ENCODE measurements around the gene SHOC2. TPM values are rescaled to one million over a fixed set of nuclear protein-coding genes. Genes with fewer than 3 reads are reported as not detected.

SHOC2 gene
- total and polyA plus RNA-seq, 9 of the 15 experiments (the other 6 are each of a cell fraction or from before 2014, with no cell fraction given) = 9.2 to 17.5 (median 14.9) TPM

DNA sequence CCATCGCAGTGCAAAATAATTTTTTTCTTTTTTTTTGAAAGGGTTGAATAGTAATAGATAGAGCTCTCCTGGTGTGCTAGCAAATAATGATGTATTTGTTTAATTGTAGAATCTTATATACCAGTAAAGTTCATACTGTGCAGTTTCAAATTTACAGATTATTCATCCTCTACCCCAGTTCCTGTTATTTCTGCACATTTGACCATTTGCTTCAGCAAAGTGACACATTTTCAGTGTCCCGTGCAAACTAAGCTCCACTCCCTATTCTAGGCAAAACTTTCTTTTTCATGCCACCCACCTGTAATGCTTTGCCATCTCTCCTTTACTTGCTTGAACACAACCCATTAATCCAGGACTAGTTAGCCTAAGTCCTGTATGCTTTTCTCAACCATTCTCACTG is 43.0 kb downstream of the SHOC2 start:
- Histone ChIP-seq H3K4me1 (replicated peaks in 1 of 2; ENCODE audit: control insufficient read depth in 2 of 2, insufficient read depth in 2 of 2, low read length in 2 of 2) (no peaks in the 10 kb centered on the region), H3K27ac (ENCODE audit: extremely low read depth, low read depth, low read length) (no peak overlapping the region), H3K4me3 (no peak overlapping the region), H4K20me1 (replicated peaks; ENCODE audit: control insufficient read depth, insufficient read depth, low read length) (no peaks in the 10 kb centered on the region), H3K9me3 (replicated peaks; ENCODE audit: control insufficient read depth, insufficient read depth, low read depth, low read length) (no peaks in the 10 kb centered on the region), H2AFZ (ENCODE audit: low read depth, low read length) (no peak overlapping the region), H3K36me3 (ENCODE audit: control insufficient read depth, insufficient read depth, low read length) (peaks cover 8% of the 10 kb centered on the region; the same call in 1 of the 3 replicates), H3K9me1 (ENCODE audit: control insufficient read depth, insufficient read depth, low read length) (no peaks in the 10 kb centered on the region), H3K9ac (ENCODE audit: insufficient read depth in 1 of 2, low read depth in 2 of 2, low read length in 2 of 2) (no peak overlapping the region), H3K27me3 (ENCODE audit: control insufficient read depth in 2 of 2, insufficient read depth in 2 of 2, low read length in 2 of 2) (no peaks in the 10 kb centered on the region), H3K4me2 (ENCODE audit: insufficient read depth, low read length) (no peak overlapping the region), H3K79me2 (ENCODE audit: control insufficient read depth, insufficient read depth, low read length) (peaks cover 69% of the 10 kb centered on the region)
- TF ChIP-seq, protein P1, sequence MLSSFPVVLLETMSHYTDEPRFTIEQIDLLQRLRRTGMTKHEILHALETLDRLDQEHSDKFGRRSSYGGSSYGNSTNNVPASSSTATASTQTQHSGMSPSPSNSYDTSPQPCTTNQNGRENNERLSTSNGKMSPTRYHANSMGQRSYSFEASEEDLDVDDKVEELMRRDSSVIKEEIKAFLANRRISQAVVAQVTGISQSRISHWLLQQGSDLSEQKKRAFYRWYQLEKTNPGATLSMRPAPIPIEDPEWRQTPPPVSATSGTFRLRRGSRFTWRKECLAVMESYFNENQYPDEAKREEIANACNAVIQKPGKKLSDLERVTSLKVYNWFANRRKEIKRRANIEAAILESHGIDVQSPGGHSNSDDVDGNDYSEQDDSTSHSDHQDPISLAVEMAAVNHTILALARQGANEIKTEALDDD (IDR thresholded peaks at IDR 0.05) = 0 out of 2 replicates have a peak, but pooled peaks have one; percentile 15
- no peak for TF ChIP-seq NELFE (IDR thresholded peaks at IDR 0.05; ENCODE audit: insufficient read depth, insufficient read length)
- intact Hi-C loops (cut with micrococcal nuclease) (no loop called here), in situ Hi-C loops (cut with MboI) (no loop called here)
- CTCF ChIA-PET (ENCODE audit: low intra/inter-chr PET ratio) = no interaction called here
- 78% methylated on average over 2 of the region's 2 CpGs for WGBS (ENCODE audit: insufficient coverage, low coverage, missing lambda C conversion rate)
- BruUV-seq (replicated peaks) = no TSS peak
- ATAC-seq (no peak), FAIRE-seq (no peak), DNase-seq (ENCODE audit: extremely low read depth in 1 of 4, low spot score in 3 of 4) (no peak)
- POLR2A ChIA-PET = interaction anchor here (0.6 kb wide), 1 partner anchor 144 kb away, joined by 3 read pairs; no protein-coding TSS in a partner anchor

GRCh38 chr10:110963162-110963561 is 43.8 kb downstream of the SHOC2 start:
- ATAC-seq = no peak
- Histone ChIP-seq H3K27ac (ENCODE audit: extremely low read depth, low read depth, low read length) (no peak overlapping the region), H3K79me2 (ENCODE audit: control insufficient read depth, insufficient read depth, low read length) (peaks cover 71% of the 10 kb centered on the region), H3K4me1 (replicated peaks in 1 of 2; ENCODE audit: control insufficient read depth in 2 of 2, insufficient read depth in 2 of 2, low read length in 2 of 2) (no peaks in the 10 kb centered on the region), H3K9me1 (ENCODE audit: control insufficient read depth, insufficient read depth, low read length) (no peaks in the 10 kb centered on the region), H3K4me2 (ENCODE audit: insufficient read depth, low read length) (no peak overlapping the region), H3K36me3 (ENCODE audit: control insufficient read depth, insufficient read depth, low read length) (peaks cover 8% of the 10 kb centered on the region; the same call in 1 of the 3 replicates), H4K20me1 (replicated peaks; ENCODE audit: control insufficient read depth, insufficient read depth, low read length) (no peaks in the 10 kb centered on the region), H3K4me3 (no peak overlapping the region), H3K9ac (ENCODE audit: insufficient read depth in 1 of 2, low read depth in 2 of 2, low read length in 2 of 2) (no peak overlapping the region), H2AFZ (ENCODE audit: low read depth, low read length) (no peak overlapping the region), H3K27me3 (ENCODE audit: control insufficient read depth in 2 of 2, insufficient read depth in 2 of 2, low read length in 2 of 2) (no peaks in the 10 kb centered on the region), H3K9me3 (replicated peaks; ENCODE audit: control insufficient read depth, insufficient read depth, low read depth, low read length) (no peaks in the 10 kb centered on the region)
- intact Hi-C loops (cut with micrococcal nuclease) (no loop called here), in situ Hi-C loops (cut with MboI) (no loop called here)
- WGBS (ENCODE audit: insufficient coverage, low coverage, missing lambda C conversion rate) = 75% methylated on average over 2 of the region's 2 CpGs
- CTCF ChIA-PET (ENCODE audit: low intra/inter-chr PET ratio) = no interaction called here
- FAIRE-seq = no peak
- POLR2A ChIA-PET = interaction anchor here (0.6 kb wide), 1 partner anchor 144 kb away, joined by 3 read pairs; no protein-coding TSS in a partner anchor
- no TSS peak for BruUV-seq (replicated peaks)
- DNase-seq (ENCODE audit: extremely low read depth in 1 of 4, low spot score in 3 of 4) = no peak
- TF ChIP-seq ZNF24 (IDR thresholded peaks at IDR 0.05) (no peak), OTX1 (CRISPR knock-in tag; IDR thresholded peaks at IDR 0.05) (no peak), ZNF644 (tag; IDR thresholded peaks at IDR 0.05; ENCODE audit: low read depth) (no peak), ARID2 (IDR thresholded peaks at IDR 0.05) (no peak), HNRNPL (IDR thresholded peaks at IDR 0.05; ENCODE audit: low read depth, low read length) (no peak), ZNF696 (CRISPR knock-in tag; conservative IDR thresholded peaks at IDR 0.05) (no peak), NELFE (IDR thresholded peaks at IDR 0.05; ENCODE audit: insufficient read depth, insufficient read length) (no peak), ARNT (IDR thresholded peaks at IDR 0.05) (no peak), HDAC8 (tag; IDR thresholded peaks at IDR 0.05) (no peak), KLF1 (tag; IDR thresholded peaks at IDR 0.05) (no peak), ADNP (tag; IDR thresholded peaks at IDR 0.05) (no peak), KAT8 (IDR thresholded peaks at IDR 0.05; ENCODE audit: low read depth) (no peak), RBM14 (IDR thresholded peaks at IDR 0.05; ENCODE audit: borderline replicate concordance, insufficient read depth, low read depth, low read length) (no peak), ZNF12 (CRISPR knock-in tag; IDR thresholded peaks at IDR 0.05) (no peak), ZFP36 (IDR thresholded peaks at IDR 0.05; ENCODE audit: low read depth, low read length, partially characterized antibody) (no peak)

Measured in K562 (cell line).